HG03108 (cell line): ENCODE measurements around the gene SLF1.

Experiments
- ATAC-seq: cut with Tn5 transposase; IDR thresholded peaks from one replicate; pipeline ENCODE4 v1.9.1; 2021; ENCODE audit warnings: moderate library complexity; ENCODE audit not compliant: unreplicated experiment

SLF1 gene

DNA sequence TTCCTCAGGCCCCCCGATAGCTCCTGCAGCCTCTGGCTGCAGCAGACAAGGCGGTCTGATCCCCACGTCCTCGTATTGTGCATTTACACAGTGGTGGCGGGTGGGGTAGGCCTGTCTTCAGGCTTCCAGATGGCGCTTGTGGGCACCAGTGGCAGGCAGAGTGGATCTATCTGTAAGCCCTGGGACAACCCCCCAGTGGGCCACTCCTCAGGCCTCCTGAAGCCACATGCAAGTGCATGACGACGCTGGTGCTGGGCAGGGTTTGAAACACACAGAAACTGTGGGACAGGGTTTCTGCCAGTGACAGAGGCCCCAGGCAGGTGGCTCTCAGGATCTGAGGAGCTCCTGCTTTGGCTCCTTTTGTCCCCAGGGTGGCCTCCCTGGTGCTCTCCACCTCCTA is 42.0 kb downstream of the SLF1 start:
- ATAC-seq = no peak

GRCh38 chr5:94661086-94661485 is 42.6 kb downstream of the SLF1 start:
- no peak for ATAC-seq

GRCh38 chr5:94667937-94668336 is 49.5 kb downstream of the SLF1 start:
- no peak for ATAC-seq

DNA sequence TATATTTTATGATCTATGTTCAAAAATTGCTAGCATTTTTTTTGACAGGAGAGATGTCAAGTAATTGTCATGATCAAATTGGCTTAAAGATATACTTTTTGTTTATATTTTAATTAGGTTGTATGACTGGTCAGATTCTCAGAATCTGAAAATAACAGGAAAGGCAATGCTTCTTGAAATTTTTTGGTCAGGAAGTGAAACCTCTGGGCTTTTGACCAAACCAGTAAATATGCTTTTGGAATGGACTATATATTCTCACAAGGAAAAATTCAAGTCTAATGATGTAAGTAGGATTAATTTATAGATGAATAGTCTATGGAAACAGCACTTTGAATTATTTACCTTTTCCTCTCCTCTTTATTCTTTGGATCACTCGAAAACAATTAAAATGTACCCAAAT is 52.3 kb downstream of the SLF1 start:
- ATAC-seq = no peak

DNA sequence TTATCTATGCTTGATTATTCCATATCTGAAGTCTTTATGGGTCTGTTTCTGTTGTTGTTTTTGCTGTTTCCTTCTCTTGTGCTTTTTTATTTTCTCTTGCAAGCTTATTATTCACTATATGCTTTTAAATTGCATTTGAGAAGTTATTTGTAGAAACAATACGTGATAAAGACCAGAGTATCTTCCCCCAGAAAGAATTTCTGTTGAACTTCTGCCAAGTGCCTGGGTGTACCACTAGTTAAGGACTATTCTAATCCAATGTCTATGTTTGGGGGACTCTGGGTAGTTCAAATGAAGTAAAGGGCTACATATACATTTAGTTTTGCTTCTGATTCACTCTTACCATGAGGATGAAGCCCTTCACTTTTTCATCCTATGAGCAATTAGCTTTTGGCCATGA is 54.3 kb downstream of the SLF1 start:
- no peak for ATAC-seq

DNA sequence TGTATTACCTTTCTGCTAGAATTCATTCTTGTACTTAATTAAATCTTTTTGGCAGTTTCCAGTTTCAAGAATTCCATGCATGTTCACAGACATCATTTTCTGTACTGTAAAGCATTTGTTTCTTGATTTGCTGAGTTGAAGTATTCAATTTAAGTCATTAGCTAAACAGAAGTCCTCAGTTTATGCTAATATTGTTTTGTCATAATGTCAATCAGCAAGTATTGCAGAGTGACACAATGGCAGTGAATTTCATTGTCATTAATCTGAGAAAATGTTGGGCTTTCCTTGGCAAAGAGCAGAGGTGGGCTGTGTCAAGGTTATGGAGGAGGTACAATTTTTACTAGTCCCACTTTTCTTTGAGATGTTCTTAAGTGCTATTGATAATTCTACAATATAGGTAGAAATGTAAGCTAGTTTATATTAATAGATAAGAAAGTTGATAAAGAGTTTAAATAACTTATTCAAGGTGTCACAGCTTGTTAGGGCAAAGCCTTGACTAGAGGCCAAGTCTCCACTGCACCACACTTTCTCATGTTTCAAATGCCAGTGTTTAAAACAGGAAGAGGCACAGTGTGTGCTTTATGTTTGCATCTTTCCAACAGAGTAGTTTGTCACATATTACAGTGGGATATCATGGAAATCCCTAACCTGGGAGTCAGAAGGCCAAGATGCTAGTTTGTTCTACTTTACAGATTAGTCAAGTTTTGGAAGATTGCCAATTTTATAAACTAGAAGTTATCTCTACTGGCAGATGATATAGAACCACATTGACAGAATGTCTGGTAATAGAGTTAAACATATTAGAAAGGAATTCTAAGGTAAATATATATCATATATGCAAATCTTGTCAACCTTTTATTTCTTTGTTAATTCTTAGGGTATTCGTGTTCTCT is 56.3 kb downstream of the SLF1 start:
- no peak for ATAC-seq

DNA sequence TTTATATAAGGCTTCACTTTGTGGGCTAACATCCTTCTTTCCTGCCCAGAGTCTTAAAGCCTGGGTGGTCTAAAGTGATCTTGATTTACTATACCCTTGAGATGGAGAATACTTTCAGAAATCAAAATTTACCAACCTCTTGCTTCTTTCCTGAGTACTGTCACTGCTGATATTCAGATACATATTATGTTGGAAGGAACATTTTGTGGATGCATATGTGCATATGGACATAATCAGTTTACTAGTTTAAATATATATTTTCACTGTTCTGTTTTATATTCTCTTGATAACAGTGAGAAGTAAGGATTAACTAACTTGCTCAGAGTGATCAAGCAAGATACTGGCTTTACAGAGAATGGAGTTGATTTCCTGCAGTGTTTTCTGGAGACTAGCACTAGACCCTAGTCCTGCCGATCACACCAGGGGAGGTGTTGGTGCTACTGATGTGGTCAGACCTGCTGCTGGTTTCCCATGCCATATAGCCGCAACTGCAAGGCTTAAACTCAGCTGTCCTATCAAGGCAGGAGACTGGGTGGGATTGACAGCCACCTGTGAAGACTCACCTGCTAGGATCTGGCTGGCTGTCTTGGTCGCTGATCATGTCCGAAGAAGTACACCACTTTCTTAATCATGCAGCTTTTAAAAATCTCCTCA is 57.6 kb downstream of the SLF1 start:
- ATAC-seq = no peak

- no peak for ATAC-seq
Observed at GRCh38 chr5:94682814-94683520, 64.5 kb downstream of the SLF1 start.

DNA sequence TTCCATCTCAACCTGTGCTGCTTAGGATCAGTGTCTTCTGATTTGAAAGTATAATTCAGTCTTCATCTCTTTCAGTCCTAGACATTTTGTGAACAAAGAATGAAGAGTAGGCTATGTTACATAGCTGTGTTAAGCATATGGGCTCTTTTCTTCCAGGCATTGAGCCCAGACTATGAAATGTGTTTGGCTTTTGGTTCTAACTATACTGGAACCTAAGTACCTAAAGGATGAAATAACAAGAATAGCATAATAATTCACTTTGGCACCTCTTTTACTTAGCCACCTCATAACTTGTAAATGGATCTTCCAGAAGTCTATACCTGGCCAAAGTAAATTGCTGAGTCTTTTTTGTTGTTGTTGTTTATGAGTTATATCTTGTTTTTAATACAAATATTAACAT is 71.4 kb downstream of the SLF1 start:
- ATAC-seq = no peak

- no peak for ATAC-seq
Observed at GRCh38 chr5:94690778-94691177, 72.3 kb downstream of the SLF1 start.

DNA sequence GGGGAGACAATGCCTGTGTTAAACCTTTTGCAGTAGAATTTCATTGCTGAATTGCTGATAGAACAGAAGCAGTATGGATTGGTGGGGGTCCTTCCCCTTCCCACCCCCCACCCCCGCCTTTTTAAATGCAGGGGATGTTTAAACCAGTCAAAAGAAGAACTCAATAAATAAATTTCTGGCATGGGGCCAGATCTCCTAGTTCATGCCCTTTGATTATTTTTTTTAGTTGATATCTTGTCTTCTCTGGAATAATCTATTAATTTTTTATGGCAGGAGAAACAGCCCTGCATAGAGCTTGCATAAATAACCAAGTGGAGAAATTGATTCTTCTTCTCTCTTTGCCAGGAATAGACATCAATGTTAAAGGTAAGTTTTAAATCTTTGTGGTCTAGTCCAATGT is 72.8 kb downstream of the SLF1 start:
- ATAC-seq = no peak

DNA sequence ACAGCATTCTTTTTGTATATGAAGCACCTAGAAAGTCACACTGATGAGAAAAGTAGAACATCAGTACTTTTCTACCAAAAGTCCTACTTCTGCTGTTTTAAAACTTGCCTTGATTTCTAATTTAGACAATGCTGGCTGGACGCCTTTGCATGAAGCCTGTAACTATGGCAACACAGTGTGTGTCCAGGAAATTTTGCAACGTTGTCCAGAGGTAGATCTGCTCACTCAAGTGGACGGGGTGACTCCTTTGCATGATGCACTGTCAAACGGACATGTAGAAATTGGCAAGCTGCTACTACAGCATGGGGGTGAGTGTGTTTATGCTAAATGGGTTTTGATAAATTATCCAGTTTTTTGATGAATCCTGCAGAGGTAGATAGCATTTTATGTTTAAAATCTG is 73.5 kb downstream of the SLF1 start:
- no peak for ATAC-seq

GRCh38 chr5:94692581-94692980 is 74.1 kb downstream of the SLF1 start:
- no peak for ATAC-seq

- ATAC-seq = no peak
Observed at GRCh38 chr5:94693043-94693822, 74.8 kb downstream of the SLF1 start.

- ATAC-seq = no peak
Observed at GRCh38 chr5:94693845-94694370, 75.4 kb downstream of the SLF1 start.

DNA sequence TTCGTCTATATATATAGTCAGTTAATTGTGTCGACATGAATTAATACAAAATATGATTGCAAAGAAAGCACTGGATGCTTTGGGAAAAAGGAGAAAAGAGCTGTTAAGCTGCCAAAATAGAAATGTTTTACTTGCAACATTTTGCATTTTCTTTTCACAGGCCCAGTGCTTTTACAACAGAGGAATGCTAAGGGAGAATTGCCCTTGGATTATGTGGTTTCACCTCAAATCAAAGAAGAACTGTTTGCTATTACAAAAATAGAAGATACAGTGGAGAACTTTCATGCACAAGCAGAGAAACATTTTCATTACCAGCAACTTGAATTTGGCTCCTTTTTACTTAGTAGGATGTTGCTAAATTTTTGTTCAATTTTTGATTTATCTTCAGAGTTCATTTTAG is 76.2 kb downstream of the SLF1 start:
- ATAC-seq = no peak

- ATAC-seq = no peak
Observed at GRCh38 chr5:94698197-94698596, 79.7 kb downstream of the SLF1 start.

GRCh38 chr5:94699562-94699961 is 81.1 kb downstream of the SLF1 start:
- ATAC-seq = no peak

DNA sequence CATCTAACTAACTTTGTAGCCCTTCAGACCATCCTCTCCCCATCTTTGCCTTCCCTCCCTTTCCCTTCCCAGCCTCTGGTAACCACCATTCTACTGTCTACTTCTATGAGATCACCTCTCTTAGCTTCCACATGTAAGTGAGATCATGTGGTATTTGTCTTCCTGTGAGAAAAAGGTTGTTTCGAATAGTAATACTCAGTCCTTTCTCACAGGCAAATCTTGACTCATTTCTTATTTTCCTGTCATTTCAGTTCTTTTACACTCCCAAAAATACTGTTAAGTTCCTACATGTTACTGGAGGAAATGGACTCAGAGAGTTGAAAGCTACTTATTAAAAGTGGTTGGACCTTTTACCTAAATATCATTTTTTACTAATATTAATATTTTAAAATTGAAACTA is 82.1 kb downstream of the SLF1 start:
- ATAC-seq = peak; percentile 67

DNA sequence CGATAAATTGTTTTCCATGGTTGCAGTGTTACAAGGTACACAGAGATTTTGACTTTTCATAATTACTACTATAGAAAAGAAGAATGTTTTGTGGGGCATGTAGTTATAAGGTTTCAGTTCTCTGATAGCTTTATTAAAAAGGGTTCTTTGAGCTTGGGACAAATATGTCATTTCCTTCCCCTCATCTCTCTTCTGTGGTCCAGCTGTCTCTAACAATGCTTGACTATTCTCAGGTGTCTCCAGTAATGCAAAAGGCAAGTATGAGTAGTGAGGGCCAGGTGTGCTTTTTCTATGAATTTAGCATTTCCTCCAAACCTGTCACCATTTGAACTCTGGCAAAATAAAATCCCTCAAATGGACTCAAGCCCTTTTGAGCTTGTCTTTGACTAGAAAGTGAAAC is 84.3 kb downstream of the SLF1 start:
- peak; percentile 48 for ATAC-seq

DNA sequence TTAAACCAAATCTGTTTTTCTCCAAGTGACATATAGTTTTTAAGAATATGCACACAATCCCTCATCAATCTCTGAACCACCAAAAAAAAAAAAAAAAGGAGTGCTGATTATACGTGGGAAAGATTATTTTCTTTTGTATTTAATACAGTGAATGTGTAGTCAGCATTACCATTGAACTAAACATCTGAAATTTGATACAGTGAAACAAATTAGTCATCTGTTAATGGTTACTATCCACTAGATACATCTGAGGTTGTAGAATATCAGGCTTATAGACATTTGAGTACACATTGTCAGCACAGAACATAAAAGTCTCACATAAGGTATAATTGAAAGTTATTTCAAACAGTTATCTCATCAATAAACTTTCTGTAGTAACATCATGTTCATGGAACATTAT is 87.0 kb downstream of the SLF1 start:
- no peak for ATAC-seq
